ENCODE results near the gene ATP11A. TPM values are rescaled to one million over a fixed set of nuclear protein-coding genes. Genes with fewer than 3 reads are reported as not detected.

Gene ATP11A
- total and polyA plus RNA-seq, 10 of the 15 experiments (the other 5 are each of a cell fraction or from before 2014, with no cell fraction given) = 1.4 to 69.6 (median 14.4) TPM

DNA sequence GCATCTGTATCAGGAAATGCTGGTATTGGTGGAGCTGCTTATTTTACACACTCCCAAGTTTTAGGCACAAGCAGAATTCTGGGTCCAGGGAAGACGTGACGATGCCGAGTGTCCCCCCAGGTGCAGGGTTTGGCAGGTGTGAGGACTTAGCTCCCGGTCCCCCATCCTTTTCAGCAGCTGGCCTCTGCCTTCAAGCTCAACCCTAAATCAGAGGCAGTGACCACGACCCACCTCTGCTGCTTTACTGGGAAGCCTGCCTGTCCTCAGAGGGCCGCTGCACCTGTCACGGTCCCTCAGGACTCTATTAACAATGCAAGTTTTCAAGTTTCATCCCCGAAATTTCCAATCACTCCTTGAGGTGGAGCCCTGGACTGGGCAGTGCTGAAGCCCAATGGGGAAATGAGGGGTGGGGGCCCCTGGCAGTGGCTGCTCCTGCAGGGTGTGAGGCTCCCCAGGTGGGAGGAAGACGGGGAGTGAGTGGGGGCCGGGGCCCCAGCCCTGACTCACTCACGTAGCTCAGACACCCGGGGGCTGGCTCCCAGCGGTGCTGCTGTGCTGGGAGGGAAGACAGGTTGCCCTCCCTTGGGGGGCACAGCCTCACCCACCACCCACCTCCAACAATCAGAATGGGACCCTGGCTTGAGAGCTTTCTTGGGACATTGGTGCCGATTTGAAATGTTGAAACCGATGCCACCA is 186.6 kb downstream of the ATP11A start:
- POLR2A ChIA-PET = interaction anchor here (0.6 kb wide), 1 partner anchor 287 kb away, joined by 3 read pairs; no protein-coding TSS in a partner anchor
- RAD21 ChIA-PET (ENCODE audit: unreplicated experiment) = no interaction called here
- no peak overlapping the region for H3K4me2 ChIP-seq (ENCODE audit: control insufficient read depth, insufficient read depth)
- peaks cover 3 to 5% of the 10 kb centered on the region in 2 experiments; a peak in 3 of 4 replicates for H3K36me3 ChIP-seq (ENCODE audit: control insufficient read depth in 2 of 2, insufficient read depth in 2 of 2, low read length in 1 of 2)
- H3K4me1 ChIP-seq (ENCODE audit: control insufficient read depth, insufficient read depth, low read length) = peaks cover 24% of the 10 kb centered on the region
- SMC1A ChIA-PET (ENCODE audit: uncharacterized antibody, unreplicated experiment) = no interaction called here
- H3K4me3 ChIP-seq = no peak overlapping the region
- no peaks in the 10 kb centered on the region for H4K20me1 ChIP-seq (ENCODE audit: control insufficient read depth, insufficient read depth)
- TF ChIP-seq ZNF622 (IDR thresholded peaks at IDR 0.05) = no peak
- H3K9ac ChIP-seq (ENCODE audit: control insufficient read depth, insufficient read depth, low read length) = no peak overlapping the region
- no TSS peak for BruUV-seq (replicated peaks)
- no peaks in the 10 kb centered on the region for H3K27me3 ChIP-seq (replicated peaks in 1 of 2; ENCODE audit: control insufficient read depth in 2 of 2, insufficient read depth in 2 of 2, low read length in 1 of 2)
- in situ Hi-C loops (cut with MboI) = no loop called here
- no peak for ATAC-seq
- no peak for DNase-seq (ENCODE audit: low read depth, low spot score)
- 86% methylated on average over 12 of the region's 15 CpGs for WGBS (ENCODE audit: insufficient coverage, insufficient replicate concordance, low lambda C conversion rate, missing lambda C conversion rate)
- H2AFZ ChIP-seq (ENCODE audit: control insufficient read depth, low read depth, low read length) = no peak overlapping the region
- H3K9me3 ChIP-seq (replicated peaks; ENCODE audit: control insufficient read depth, insufficient read depth, low read length) = no peaks in the 10 kb centered on the region
- no peaks in the 10 kb centered on the region for H3K79me2 ChIP-seq (ENCODE audit: control insufficient read depth, insufficient read depth, low read length)
- FAIRE-seq = no peak
- H3K27ac ChIP-seq (ENCODE audit: control insufficient read depth, insufficient read depth) = no peak overlapping the region
- intact Hi-C loops (cut with micrococcal nuclease; ENCODE audit: unreplicated experiment) = no loop called here
- CTCF ChIA-PET = interaction anchor here (0.7 to 1.3 kb wide), 5 partner anchors 236 to 255 kb away, joined by 3 to 6 read pairs (median 3); no protein-coding TSS in a partner anchor

GRCh38 chr13:112877066-112877465 is 187.2 kb downstream of the ATP11A start:
- Histone ChIP-seq H3K9ac (ENCODE audit: control insufficient read depth, insufficient read depth, low read length) (no peak overlapping the region), H3K79me2 (ENCODE audit: control insufficient read depth, insufficient read depth, low read length) (no peaks in the 10 kb centered on the region), H3K27ac (ENCODE audit: control insufficient read depth, insufficient read depth) (no peak overlapping the region), H3K4me2 (ENCODE audit: control insufficient read depth, insufficient read depth) (no peak overlapping the region), H3K36me3 (ENCODE audit: control insufficient read depth in 2 of 2, insufficient read depth in 2 of 2, low read length in 1 of 2) (peaks cover 3 to 5% of the 10 kb centered on the region in 2 experiments; a peak in 3 of 4 replicates), H3K9me3 (replicated peaks; ENCODE audit: control insufficient read depth, insufficient read depth, low read length) (no peaks in the 10 kb centered on the region), H4K20me1 (ENCODE audit: control insufficient read depth, insufficient read depth) (no peaks in the 10 kb centered on the region), H2AFZ (ENCODE audit: control insufficient read depth, low read depth, low read length) (no peak overlapping the region), H3K4me3 (no peak overlapping the region), H3K4me1 (ENCODE audit: control insufficient read depth, insufficient read depth, low read length) (peaks cover 18% of the 10 kb centered on the region), H3K27me3 (replicated peaks in 1 of 2; ENCODE audit: control insufficient read depth in 2 of 2, insufficient read depth in 2 of 2, low read length in 1 of 2) (no peaks in the 10 kb centered on the region)
- DNase-seq (ENCODE audit: low read depth, low spot score) (no peak), ATAC-seq (no peak), FAIRE-seq (no peak)
- no TSS peak for BruUV-seq (replicated peaks)
- ChIA-PET POLR2A (interaction anchor here (0.6 kb wide), 1 partner anchor 288 kb away, joined by 3 read pairs; no protein-coding TSS in a partner anchor), SMC1A (ENCODE audit: uncharacterized antibody, unreplicated experiment) (no interaction called here), RAD21 (ENCODE audit: unreplicated experiment) (no interaction called here), CTCF (interaction anchor here (1.0 to 1.3 kb wide), 3 partner anchors 236 to 256 kb away, joined by 3 to 6 read pairs (median 3); no protein-coding TSS in a partner anchor)
- in situ Hi-C loops (cut with MboI) (no loop called here), intact Hi-C loops (cut with micrococcal nuclease; ENCODE audit: unreplicated experiment) (no loop called here)
- WGBS (ENCODE audit: insufficient coverage, insufficient replicate concordance, low lambda C conversion rate, missing lambda C conversion rate) = 80% methylated on average over 12 of the region's 12 CpGs
- TF ChIP-seq ATF3 (IDR thresholded peaks at IDR 0.05; ENCODE audit: borderline replicate concordance, extremely low read depth, low read depth, low read length) (no peak), MEF2A (IDR thresholded peaks at IDR 0.05; ENCODE audit: insufficient read depth, low read depth, low read length) (no peak), PAX8 (IDR thresholded peaks at IDR 0.05) (no peak), SUZ12 (IDR thresholded peaks at IDR 0.05; ENCODE audit: unreplicated experiment) (no peak), PBX3 (IDR thresholded peaks at IDR 0.05; ENCODE audit: insufficient replicate concordance, low read depth, low read length) (no peak), ZZZ3 (IDR thresholded peaks at IDR 0.05; ENCODE audit: control insufficient read depth, insufficient read length, low read depth) (no peak), RELA (IDR thresholded peaks at IDR 0.05; ENCODE audit: borderline replicate concordance, partially characterized antibody) (no peak), GABPA (IDR thresholded peaks at IDR 0.05; ENCODE audit: low read depth) (no peak), TCF7 (IDR thresholded peaks at IDR 0.05; ENCODE audit: borderline replicate concordance) (no peak), POLR2A (IDR thresholded peaks at IDR 0.05; ENCODE audit: low read depth, low read length) (no peak), EZH2 (IDR thresholded peaks at IDR 0.05; ENCODE audit: borderline replicate concordance, control insufficient read depth, low read depth, low read length) (no peak)
- TF ChIP-seq, protein P1, sequence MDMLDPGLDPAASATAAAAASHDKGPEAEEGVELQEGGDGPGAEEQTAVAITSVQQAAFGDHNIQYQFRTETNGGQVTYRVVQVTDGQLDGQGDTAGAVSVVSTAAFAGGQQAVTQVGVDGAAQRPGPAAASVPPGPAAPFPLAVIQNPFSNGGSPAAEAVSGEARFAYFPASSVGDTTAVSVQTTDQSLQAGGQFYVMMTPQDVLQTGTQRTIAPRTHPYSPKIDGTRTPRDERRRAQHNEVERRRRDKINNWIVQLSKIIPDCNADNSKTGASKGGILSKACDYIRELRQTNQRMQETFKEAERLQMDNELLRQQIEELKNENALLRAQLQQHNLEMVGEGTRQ (IDR thresholded peaks at IDR 0.05; ENCODE audit: borderline replicate concordance, low read depth, low read length) = no peak

All from GM12878 (cell line).